GM12878 (cell line): ENCODE data around the gene CENPX. TPM values are rescaled to one million over a fixed set of nuclear protein-coding genes. Genes with fewer than 3 reads are reported as not detected.

ENCODE experiments used
- ATAC-seq: fragments of 200-7000 bp; cut with Tn5 transposase; 3 replicates; pipeline ENCODE4 v1.9.1; 2020; ENCODE audit warnings: mild to moderate bottlenecking, moderate library complexity
- BruUV-seq: library from RNA; stranded (reverse); fragments of 400-500 nt; replicated peaks from 2 replicates; lab custom pipeline; 2021; lab: Mats Ljungman, UMichigan
- CTCF ChIA-PET: fragments of 300-600 bp; sonication (Branson Sonifier 250); formaldehyde crosslinking; extraction: SDS; loops from one replicate; lab custom pipeline; 2021; ENCODE audit warnings: inconsistent platforms; lab: Yijun Ruan, JAX
- POLR2A ChIA-PET: fragments of 350-600 bp; formaldehyde crosslinking; extraction: SDS; loops from one replicate; lab custom pipeline; 2021; ENCODE audit warnings: inconsistent platforms; lab: Charles Lee
- RAD21 ChIA-PET: fragments of 300-600 bp; sonication (Branson Sonifier 250); formaldehyde crosslinking; loops from one replicate; lab custom pipeline; 2023; ENCODE audit warnings: antibody characterized with exemption; ENCODE audit not compliant: unreplicated experiment; lab: Charles Lee
- SMC1A ChIA-PET: fragments of 300-600 bp; sonication (Branson Sonifier 250); formaldehyde crosslinking; loops from one replicate; lab custom pipeline; 2023; ENCODE audit not compliant: unreplicated experiment, uncharacterized antibody; lab: Charles Lee
- DNase-seq: peaks from one replicate; pipeline ENCODE4 v3.0.0-alpha.2; 2011; ENCODE audit warnings: low read depth, low spot score
- FAIRE-seq: peaks from 3 replicates; lab custom pipeline; 2011; peaks lifted over from hg19 to GRCh38; lab: Jason Lieb, UNC
- H2AFZ ChIP-seq: 2 replicates; pipeline ENCODE4 v1.6.0; 2011; ENCODE audit warnings: low read depth, low read length, control low read depth; ENCODE audit not compliant: control insufficient read depth
- H3K27ac ChIP-seq: 2 replicates; pipeline ENCODE4 v1.5.1; 2011; ENCODE audit warnings: control low read depth; ENCODE audit not compliant: control insufficient read depth, insufficient read depth
- H3K27me3 ChIP-seq, 2 experiments: replicated peaks in 1 of 2; 2 replicates each; pipeline versions ENCODE4 v1.6.0 to v1.6.1; 2011; ENCODE audit warnings: low read length in 1 of 2; ENCODE audit not compliant: control insufficient read depth in 2 of 2, insufficient read depth in 2 of 2
- H3K36me3 ChIP-seq, 2 experiments: 2 replicates each; pipeline ENCODE4 v1.5.1; 2011; ENCODE audit warnings: low read length in 1 of 2; ENCODE audit not compliant: control insufficient read depth in 2 of 2, insufficient read depth in 2 of 2
- H3K4me1 ChIP-seq: 2 replicates; pipeline ENCODE4 v1.6.1; 2011; ENCODE audit warnings: mild to moderate bottlenecking, low read length, moderate library complexity, mixed read lengths; ENCODE audit not compliant: control insufficient read depth, insufficient read depth
- H3K4me2 ChIP-seq: 2 replicates; pipeline ENCODE4 v1.6.0; 2011; ENCODE audit warnings: control low read depth; ENCODE audit not compliant: control insufficient read depth, insufficient read depth
- H3K4me3 ChIP-seq: fragments of 200-600 bp; sonication (generic); 2 replicates; pipeline ENCODE4 v1.5.1; 2016
- H3K79me2 ChIP-seq: 2 replicates; pipeline ENCODE4 v1.6.0; 2011; ENCODE audit warnings: low read length; ENCODE audit not compliant: control insufficient read depth, insufficient read depth
- H3K9ac ChIP-seq: 2 replicates; pipeline ENCODE4 v1.8.0; 2011; ENCODE audit warnings: low read length, control low read depth, mixed read lengths; ENCODE audit not compliant: control insufficient read depth, insufficient read depth
- H3K9me3 ChIP-seq: replicated peaks from 3 replicates; pipeline ENCODE4 v1.5.1; 2011; ENCODE audit warnings: mild to moderate bottlenecking, low read length; ENCODE audit not compliant: control insufficient read depth, insufficient read depth
- H4K20me1 ChIP-seq: 2 replicates; pipeline ENCODE4 v1.6.0; 2011; ENCODE audit not compliant: control insufficient read depth, insufficient read depth
- BMI1 ChIP-seq: fragments of 450-650 bp; IDR thresholded peaks from 2 replicates; pipeline ENCODE4 v1.6.1; 2016; ENCODE audit warnings: mild to moderate bottlenecking, moderate library complexity, borderline replicate concordance
- CBX3 ChIP-seq: fragments of 200-600 bp; sonication (generic); IDR thresholded peaks from 2 replicates; pipeline ENCODE4 v1.6.1; 2016; ENCODE audit warnings: low read depth, borderline replicate concordance
- CHD2 ChIP-seq: IDR thresholded peaks from 2 replicates; pipeline ENCODE4 v1.6.1; 2011; ENCODE audit warnings: low read depth, low read length, improper control_type of control experiment, borderline replicate concordance
- CHD4 ChIP-seq: fragments of 200-600 bp; sonication (generic); IDR thresholded peaks from 2 replicates; pipeline ENCODE4 v1.6.1; 2016; ENCODE audit warnings: mild to moderate bottlenecking
- ETV6 ChIP-seq, 2 experiments: fragments of 450-650 bp in 1 of 2; IDR thresholded peaks in 1 of 2; conservative IDR thresholded peaks in 1 of 2; 2 replicates each; pipeline ENCODE4 v1.6.1; 2014; ENCODE audit warnings: antibody characterized with exemption in 1 of 2, borderline replicate concordance in 1 of 2, low read depth in 1 of 2, mild to moderate bottlenecking in 1 of 2, moderate library complexity in 1 of 2
- KLF5 ChIP-seq: fragments of 450-650 bp; IDR thresholded peaks from 2 replicates; pipeline ENCODE4 v1.6.1; 2014; ENCODE audit warnings: mild to moderate bottlenecking; ENCODE audit not compliant: partially characterized antibody
- MTA2 ChIP-seq: fragments of 450-650 bp; IDR thresholded peaks from 2 replicates; pipeline ENCODE4 v1.6.1; 2016; ENCODE audit warnings: low read depth, mild to moderate bottlenecking, moderate library complexity
- NFIC ChIP-seq: IDR thresholded peaks from 2 replicates; pipeline ENCODE4 v1.6.1; 2012; ENCODE audit warnings: low read depth, mild to moderate bottlenecking, inconsistent platforms, low read length, moderate library complexity
- NRF1 ChIP-seq: conservative IDR thresholded peaks from 2 replicates; pipeline ENCODE4 v1.6.1; 2011; ENCODE audit warnings: mild to moderate bottlenecking, low read depth, low read length, improper control_type of control experiment
- POLR2AphosphoS2 ChIP-seq: IDR thresholded peaks from 2 replicates; pipeline ENCODE4 v1.6.1; 2011; ENCODE audit warnings: low read depth, mild to moderate bottlenecking, low read length, improper control_type of control experiment, moderate library complexity
- RUNX3 ChIP-seq: IDR thresholded peaks from 2 replicates; pipeline ENCODE4 v1.6.1; 2012; ENCODE audit warnings: low read length, inconsistent platforms
- SMAD5 ChIP-seq: IDR thresholded peaks from 2 replicates; pipeline ENCODE4 v1.6.1; 2016; ENCODE audit warnings: antibody characterized with exemption, low read depth
- SPI1 ChIP-seq: IDR thresholded peaks from 2 replicates; pipeline ENCODE4 v1.6.1; 2011; ENCODE audit warnings: low read depth, mild to moderate bottlenecking, low read length, moderate library complexity, borderline replicate concordance; ENCODE audit not compliant: insufficient read depth
- WRNIP1 ChIP-seq: IDR thresholded peaks from 2 replicates; pipeline ENCODE4 v1.6.1; 2011; ENCODE audit warnings: low read depth, low read length, improper control_type of control experiment, borderline replicate concordance
- ZNF217 ChIP-seq: fragments of 450-650 bp; IDR thresholded peaks from 2 replicates; pipeline ENCODE4 v1.6.1; 2017; ENCODE audit warnings: antibody characterized with exemption, mild to moderate bottlenecking
- WGBS: methylation state at CpG from one replicate; pipeline ENCODE4 v1.1.6; 2016; ENCODE audit warnings: low lambda C conversion rate; ENCODE audit not compliant: insufficient replicate concordance, insufficient coverage; ENCODE audit errors: missing lambda C conversion rate; 5-methylcytosine and 5-hydroxymethylcytosine counted together
- in situ Hi-C: fragments of 300-500 bp; cut with MboI; formaldehyde crosslinking; loops from 9 replicates; pipeline ENCODE4 v1.14.3; 2018; ENCODE audit warnings: mixed read lengths
- intact Hi-C: fragments of 100-400 bp; cut with micrococcal nuclease; formaldehyde crosslinking; loops from one replicate; pipeline ENCODE4 v1.14.2; 2022; ENCODE audit not compliant: unreplicated experiment
- polyA plus RNA-seq, 11 experiments: library from polyadenylated mRNA; depleted of rRNA in 4 of 11; unstranded in 6 of 11; stranded (reverse) in 5 of 11; fragments of >200 nt; fragmentation: Nextera tagmentation in 4 of 11; fragmentation: Illumina TruSeq in 1 of 11; extraction: Ambion mirVana in 4 of 11; extraction: Trizol in 1 of 11; gene quantifications; 1 replicate in 1 of 11; 2 replicates in 10 of 11; pipeline versions ENCODE4 v1.2.1 to v1.2.3, GENCODE V29; 2011 to 2016; ENCODE audit warnings: inconsistent platforms in 2 of 11, missing spikeins in 2 of 11, low read depth in 1 of 11
- total RNA-seq, 4 experiments: library from RNA; depleted of rRNA in 3 of 4; stranded (reverse); fragments of >200 nt in 3 of 4; fragmentation: Illumina TruSeq in 1 of 4; extraction: Trizol in 1 of 4; gene quantifications; 2 replicates each; pipeline versions ENCODE4 v1.2.1 to v1.2.3, GENCODE V29; 2013 to 2021

CENPX gene
- total and polyA plus RNA-seq, 10 of the 15 experiments (the other 5 are each of a cell fraction or from before 2014, with no cell fraction given): 11.7 to 182 (median 71.9) TPM

DNA sequence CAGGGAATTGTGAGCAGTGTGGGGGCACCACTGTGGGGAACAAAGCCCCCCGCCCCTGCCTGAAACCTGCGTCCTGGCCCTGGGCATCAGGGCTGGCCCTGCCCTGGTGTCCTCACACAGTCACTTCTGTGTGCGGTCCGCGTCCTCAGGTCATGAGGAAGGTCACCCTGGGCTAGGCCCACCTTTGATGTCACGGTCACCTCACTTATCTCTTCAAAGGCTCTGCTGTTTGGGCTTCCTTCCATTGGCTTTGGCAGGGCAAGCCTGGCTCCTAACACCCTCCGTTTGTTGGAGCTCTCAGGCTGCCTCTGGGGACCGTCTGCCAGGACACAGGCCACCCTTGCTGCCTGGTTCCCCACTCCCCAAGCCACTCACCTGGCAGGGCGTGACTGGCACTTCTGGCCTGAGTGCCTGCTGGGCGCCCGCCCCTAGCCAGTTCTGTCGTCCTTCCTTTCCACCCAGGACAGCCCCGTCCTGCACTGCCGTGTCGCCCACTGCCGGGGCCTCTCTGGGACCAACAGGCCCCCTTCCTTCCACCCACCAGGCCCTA is 8.8 kb downstream of the CENPX start:
- in situ Hi-C loops: no loop called here
- Histone ChIP-seq H3K36me3 (no peaks in the 10 kb centered on the region; a peak in 1 of 4 replicates), H3K4me1 (no peaks in the 10 kb centered on the region), H3K9ac (no peak overlapping the region), H3K4me2 (no peak overlapping the region), H3K4me3 (no peak overlapping the region), H3K27me3 (no peaks in the 10 kb centered on the region), H3K9me3 (no peaks in the 10 kb centered on the region), H2AFZ (no peak overlapping the region), H3K27ac (no peak overlapping the region), H4K20me1 (no peaks in the 10 kb centered on the region), H3K79me2 (no peaks in the 10 kb centered on the region)
- ChIA-PET RAD21 (no interaction called here), SMC1A (no interaction called here), POLR2A (no interaction called here), CTCF (interaction anchor here (1.3 kb wide), 1 partner anchor 54 kb away, joined by 3 read pairs; no protein-coding TSS in a partner anchor)
- FAIRE-seq (no peak), ATAC-seq (no peak), DNase-seq (no peak)
- no peak for TF ChIP-seq SPI1
- no peak for TF ChIP-seq NFIC
- TF ChIP-seq CHD2: no peak
- TF ChIP-seq ZNF217: no peak
- no peak for TF ChIP-seq MTA2
- TF ChIP-seq CHD4: no peak
- intact Hi-C loops: no loop called here
- 80% methylated on average over 16 of the region's 16 CpGs for WGBS
- no TSS peak for BruUV-seq

DNA sequence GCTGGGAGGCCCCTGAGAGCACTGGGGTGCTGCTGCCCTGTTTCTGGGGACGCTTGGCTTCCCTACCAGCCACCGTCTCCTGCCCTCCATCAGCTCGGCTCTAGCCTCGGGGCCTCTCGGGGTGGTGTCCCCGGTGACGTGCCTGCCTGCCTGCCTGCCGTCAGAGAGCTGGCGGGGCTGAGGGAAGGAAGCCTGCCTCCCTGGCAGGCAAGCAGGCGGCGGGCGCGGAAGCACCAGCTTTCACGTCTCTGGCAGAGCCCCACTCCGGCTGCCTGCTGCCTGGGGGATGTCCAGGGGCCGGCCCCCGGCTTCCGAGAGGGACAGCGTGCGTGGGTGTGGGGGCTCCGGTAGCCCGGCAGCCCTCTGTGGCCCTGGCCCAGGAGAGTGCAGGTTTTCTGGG is 9.3 kb downstream of the CENPX start:
- ATAC-seq: no peak
- FAIRE-seq: no peak
- no peaks in the 10 kb centered on the region for H3K9me3 ChIP-seq
- H3K4me1 ChIP-seq: no peaks in the 10 kb centered on the region
- CTCF ChIA-PET: interaction anchor here (1.3 kb wide), 1 partner anchor 54 kb away, joined by 3 read pairs; no protein-coding TSS in a partner anchor
- H3K79me2 ChIP-seq: no peaks in the 10 kb centered on the region
- H4K20me1 ChIP-seq: no peaks in the 10 kb centered on the region
- TF ChIP-seq SMAD5 (no peak), NRF1 (no peak), POLR2AphosphoS2 (no peak), RUNX3 (no peak), CBX3 (no peak), CHD2 (no peak), BMI1 (no peak), WRNIP1 (no peak), ETV6 (conservative IDR thresholded peaks at IDR 0.05 in 1 of 2, IDR thresholded peaks at IDR 0.05 in 1 of 2; ENCODE audit: borderline replicate concordance in 1 of 2, low read depth in 1 of 2) (no peak), KLF5 (no peak)
- TF ChIP-seq, all 136 proteins: peak for 0
- in situ Hi-C loops (no loop called here), intact Hi-C loops (no loop called here)
- ChIA-PET RAD21 (no interaction called here), POLR2A (no interaction called here), SMC1A (no interaction called here)
- no TSS peak for BruUV-seq
- DNase-seq: no peak
- Histone ChIP-seq H2AFZ (no peak overlapping the region), H3K27me3 (no peaks in the 10 kb centered on the region), H3K36me3 (no peaks in the 10 kb centered on the region; a peak in 1 of 4 replicates), H3K4me3 (no peak overlapping the region), H3K4me2 (no peak overlapping the region), H3K27ac (no peak overlapping the region), H3K9ac (no peak overlapping the region)
- WGBS: 77% methylated on average over 22 of the region's 22 CpGs
